ENCODE measurements around the gene MICOS13.

The MICOS13 gene

DNA sequence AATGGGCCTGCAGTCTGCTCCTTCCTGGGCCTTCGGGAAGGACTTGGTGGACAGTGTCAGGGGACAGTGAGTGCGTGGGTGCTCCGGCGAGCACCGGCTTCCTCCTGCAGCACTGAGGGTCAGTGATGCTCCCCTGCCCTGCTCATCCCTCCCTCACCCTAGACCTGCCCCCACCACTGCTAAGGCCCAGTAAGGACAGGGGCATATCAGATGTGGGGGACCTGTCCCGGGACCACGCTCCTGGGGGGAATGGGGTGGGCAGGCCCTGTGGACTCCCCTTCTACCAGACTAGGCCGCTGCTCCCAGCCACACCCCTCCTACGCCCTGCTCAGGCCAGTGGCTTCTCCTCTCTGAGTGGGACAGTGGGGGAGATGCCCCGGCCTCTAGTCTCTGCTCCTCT, 3.2 kb downstream of the MICOS13 start:
- H3K4me3 ChIP-seq (ENCODE audit: low read depth, low read length) = no peak overlapping the region
- ChIA-PET CTCF (interaction anchor here (1.7 kb wide), 1 partner anchor 12 kb away, joined by 7 read pairs; the partner anchor contains the start of gene RPL36), POLR2A (interaction anchor here (0.6 kb wide), 1 partner anchor 19 kb away, joined by 3 read pairs; no protein-coding TSS in a partner anchor)
- DNase-seq (ENCODE audit: low read depth, low spot score) = no peak
- TF ChIP-seq, protein P1, sequence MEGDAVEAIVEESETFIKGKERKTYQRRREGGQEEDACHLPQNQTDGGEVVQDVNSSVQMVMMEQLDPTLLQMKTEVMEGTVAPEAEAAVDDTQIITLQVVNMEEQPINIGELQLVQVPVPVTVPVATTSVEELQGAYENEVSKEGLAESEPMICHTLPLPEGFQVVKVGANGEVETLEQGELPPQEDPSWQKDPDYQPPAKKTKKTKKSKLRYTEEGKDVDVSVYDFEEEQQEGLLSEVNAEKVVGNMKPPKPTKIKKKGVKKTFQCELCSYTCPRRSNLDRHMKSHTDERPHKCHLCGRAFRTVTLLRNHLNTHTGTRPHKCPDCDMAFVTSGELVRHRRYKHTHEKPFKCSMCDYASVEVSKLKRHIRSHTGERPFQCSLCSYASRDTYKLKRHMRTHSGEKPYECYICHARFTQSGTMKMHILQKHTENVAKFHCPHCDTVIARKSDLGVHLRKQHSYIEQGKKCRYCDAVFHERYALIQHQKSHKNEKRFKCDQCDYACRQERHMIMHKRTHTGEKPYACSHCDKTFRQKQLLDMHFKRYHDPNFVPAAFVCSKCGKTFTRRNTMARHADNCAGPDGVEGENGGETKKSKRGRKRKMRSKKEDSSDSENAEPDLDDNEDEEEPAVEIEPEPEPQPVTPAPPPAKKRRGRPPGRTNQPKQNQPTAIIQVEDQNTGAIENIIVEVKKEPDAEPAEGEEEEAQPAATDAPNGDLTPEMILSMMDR (IDR thresholded peaks at IDR 0.05; ENCODE audit: insufficient read depth, low read length, missing control alignments) = no peak

DNA sequence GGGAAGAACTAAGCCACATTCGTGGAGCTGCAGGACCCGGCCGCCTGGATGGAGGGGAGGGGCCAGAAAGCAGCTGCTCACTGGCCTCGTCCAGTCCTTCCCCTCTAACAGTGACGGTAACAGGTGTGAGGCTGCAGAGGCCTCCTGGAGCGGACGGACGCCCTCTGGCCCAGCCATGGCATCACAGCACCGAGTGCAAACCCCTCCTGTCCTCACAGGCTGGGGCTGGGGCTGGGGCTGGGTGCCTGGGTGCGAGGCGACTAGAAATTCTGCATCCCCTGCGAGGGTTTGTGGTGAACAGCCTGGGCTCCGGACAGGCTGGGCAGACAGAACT, 3.6 kb downstream of the MICOS13 start:
- TF ChIP-seq, protein P1 (IDR thresholded peaks at IDR 0.05; ENCODE audit: insufficient read depth, low read length, missing control alignments) = no peak
- CTCF ChIA-PET = interaction anchor here (1.7 to 2.4 kb wide), 2 partner anchors 11 to 13 kb away, joined by 7 read pairs; partner anchors contain the start of gene RPL36
- POLR2A ChIA-PET = interaction anchor here (0.6 kb wide), 1 partner anchor 19 kb away, joined by 3 read pairs; no protein-coding TSS in a partner anchor
- DNase-seq (ENCODE audit: low read depth, low spot score) = no peak
- H3K4me3 ChIP-seq (ENCODE audit: low read depth, low read length) = no peak overlapping the region

DNA sequence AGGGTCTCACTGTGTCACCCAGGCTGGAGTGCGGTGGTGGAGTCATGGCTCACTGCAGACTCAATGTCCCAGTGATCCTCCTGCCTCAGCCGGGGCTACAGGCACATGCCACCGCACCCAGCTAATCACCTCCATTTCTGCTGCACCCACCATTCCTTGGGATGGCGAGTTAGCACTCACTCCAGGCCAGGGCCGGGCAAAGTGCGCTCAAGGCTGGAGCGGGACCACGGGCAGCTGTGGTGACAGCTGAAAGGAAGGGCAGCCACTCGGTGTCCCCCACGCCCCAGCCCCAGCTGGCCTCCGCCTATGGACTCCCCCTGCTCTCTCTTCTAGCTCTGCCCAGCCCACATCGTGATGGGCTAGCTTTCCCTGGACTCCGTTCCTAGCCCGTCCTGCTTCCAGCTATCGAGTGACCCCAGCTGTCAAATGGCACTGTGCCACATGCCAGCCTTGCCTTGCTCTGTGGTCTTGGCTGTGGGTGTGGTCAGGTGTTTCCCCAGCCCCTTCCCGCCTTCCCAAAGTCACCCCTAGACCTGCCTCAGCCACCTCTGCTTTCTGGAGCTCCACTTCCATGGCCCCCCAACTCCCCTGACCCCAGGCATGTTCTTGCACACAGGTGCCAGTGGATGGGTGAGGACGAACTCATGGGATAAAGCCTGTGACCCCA, 4.1 kb downstream of the MICOS13 start:
- ChIA-PET POLR2A (interaction anchor here (0.6 kb wide), 1 partner anchor 18 kb away, joined by 3 read pairs; no protein-coding TSS in a partner anchor), CTCF (interaction anchor here (1.7 to 2.4 kb wide), 2 partner anchors 11 to 13 kb away, joined by 7 read pairs; partner anchors contain the start of gene RPL36)
- TF ChIP-seq, protein P1 (IDR thresholded peaks at IDR 0.05; ENCODE audit: insufficient read depth, low read length, missing control alignments) = no peak
- H3K4me3 ChIP-seq (ENCODE audit: low read depth, low read length) = no peak overlapping the region
- DNase-seq (ENCODE audit: low read depth, low spot score) = no peak

DNA sequence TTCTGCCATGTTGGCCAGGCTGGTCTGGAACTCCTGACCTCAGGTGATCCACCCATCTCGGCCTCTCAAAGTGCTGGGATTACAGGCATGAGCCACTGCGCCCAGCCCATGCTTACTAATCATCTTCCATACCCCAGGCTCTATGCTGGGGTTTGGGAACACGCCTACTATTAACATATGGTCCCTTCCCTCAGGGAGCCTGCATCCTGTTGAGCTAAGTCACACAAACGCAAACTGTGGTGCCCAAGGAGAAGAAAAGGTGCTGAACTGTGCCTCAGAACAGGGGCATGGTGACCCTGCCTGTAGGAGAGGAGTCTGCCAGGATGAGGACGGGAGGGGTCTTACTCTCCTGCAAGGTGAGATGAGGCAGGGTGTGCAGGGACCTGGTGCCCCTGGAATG, 5.6 kb downstream of the MICOS13 start:
- no peak overlapping the region for H3K4me3 ChIP-seq (ENCODE audit: low read depth, low read length)
- CTCF ChIA-PET = interaction anchor here (1.0 to 2.4 kb wide), 2 partner anchors 13 to 15 kb away, joined by 3 to 7 read pairs; partner anchors contain the start of gene RPL36
- no peak for DNase-seq (ENCODE audit: low read depth, low spot score)
- TF ChIP-seq, protein P1 (IDR thresholded peaks at IDR 0.05; ENCODE audit: insufficient read depth, low read length, missing control alignments) = no peak
- POLR2A ChIA-PET = interaction anchor here (1.2 kb wide), 1 partner anchor 15 kb away, joined by 4 read pairs; no protein-coding TSS in a partner anchor

DNA sequence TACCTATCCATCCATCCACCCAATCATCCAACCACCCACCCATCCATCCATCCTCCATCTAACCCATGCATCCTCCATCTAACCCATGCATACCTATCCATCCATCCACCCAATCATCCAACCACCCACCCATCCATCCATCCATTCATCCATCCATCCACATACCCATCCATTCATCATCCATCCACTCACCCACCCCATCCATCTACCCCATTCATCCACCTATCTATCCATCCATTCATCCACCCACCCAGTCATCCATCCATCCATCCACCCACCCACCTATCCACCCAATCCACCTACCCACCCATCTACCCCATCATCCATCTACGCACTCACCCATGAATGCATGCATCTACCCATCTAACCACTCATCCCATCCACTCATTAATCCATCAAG, 6.6 kb downstream of the MICOS13 start:
- POLR2A ChIA-PET = no interaction called here
- CTCF ChIA-PET = no interaction called here
- no peak for DNase-seq (ENCODE audit: low read depth, low spot score)
- H3K4me3 ChIP-seq (ENCODE audit: low read depth, low read length) = no peak overlapping the region
- TF ChIP-seq, protein P1 (IDR thresholded peaks at IDR 0.05; ENCODE audit: insufficient read depth, low read length, missing control alignments) = no peak

DNA sequence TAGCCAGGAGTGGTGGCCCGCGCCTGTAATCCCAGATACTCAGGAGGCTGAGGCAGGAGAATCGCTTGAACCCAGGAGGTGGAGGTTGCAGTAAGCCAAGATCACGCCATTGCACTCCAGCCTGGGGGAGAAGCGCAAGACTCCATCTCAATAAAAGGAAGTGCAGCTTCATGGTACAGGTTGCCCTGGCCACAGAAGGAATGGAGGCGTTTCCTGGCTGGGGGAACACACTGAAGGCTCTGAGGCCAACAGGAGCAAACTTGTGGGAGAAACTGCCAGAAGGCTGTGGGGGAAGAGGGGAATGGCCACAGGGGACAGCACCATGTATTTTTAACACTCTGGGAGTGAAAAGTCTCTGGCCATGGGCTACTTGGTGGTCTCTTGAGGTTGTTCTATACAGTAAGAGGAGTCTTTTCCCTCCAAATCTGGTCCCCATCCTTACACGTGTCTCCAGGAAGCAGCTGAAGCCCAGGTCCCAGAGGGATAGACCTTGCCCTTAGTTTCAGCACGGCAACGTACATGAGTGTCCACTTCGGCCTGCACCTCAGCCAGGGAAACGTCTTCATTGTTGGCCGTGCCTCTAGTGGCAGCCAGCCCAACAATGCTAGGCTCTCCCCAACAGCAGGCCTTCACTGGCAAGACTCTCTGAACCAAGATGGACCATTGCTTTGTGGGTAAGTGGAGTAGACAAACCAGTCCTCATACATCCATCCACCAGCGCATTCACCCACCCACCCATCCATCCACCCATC, 7.4 kb downstream of the MICOS13 start:
- H3K4me3 ChIP-seq (ENCODE audit: low read depth, low read length) = no peak overlapping the region
- CTCF ChIA-PET = interaction anchor here (2.2 kb wide), 1 partner anchor 14 kb away, joined by 7 read pairs; no protein-coding TSS in a partner anchor

More for the DNA sequence above, 7.4 kb downstream of the MICOS13 start:
- TF ChIP-seq, protein P1 (IDR thresholded peaks at IDR 0.05; ENCODE audit: insufficient read depth, low read length, missing control alignments) = no peak
- DNase-seq (ENCODE audit: low read depth, low spot score) = no peak
- POLR2A ChIA-PET = no interaction called here
